ENCODE data around the gene ROPN1L.
"Not testable (repeated sequence)": the region's sequence is repeated elsewhere in the genome, so short reads cannot be mapped to it uniquely, and the experiment has no call there.

ROPN1L gene

DNA sequence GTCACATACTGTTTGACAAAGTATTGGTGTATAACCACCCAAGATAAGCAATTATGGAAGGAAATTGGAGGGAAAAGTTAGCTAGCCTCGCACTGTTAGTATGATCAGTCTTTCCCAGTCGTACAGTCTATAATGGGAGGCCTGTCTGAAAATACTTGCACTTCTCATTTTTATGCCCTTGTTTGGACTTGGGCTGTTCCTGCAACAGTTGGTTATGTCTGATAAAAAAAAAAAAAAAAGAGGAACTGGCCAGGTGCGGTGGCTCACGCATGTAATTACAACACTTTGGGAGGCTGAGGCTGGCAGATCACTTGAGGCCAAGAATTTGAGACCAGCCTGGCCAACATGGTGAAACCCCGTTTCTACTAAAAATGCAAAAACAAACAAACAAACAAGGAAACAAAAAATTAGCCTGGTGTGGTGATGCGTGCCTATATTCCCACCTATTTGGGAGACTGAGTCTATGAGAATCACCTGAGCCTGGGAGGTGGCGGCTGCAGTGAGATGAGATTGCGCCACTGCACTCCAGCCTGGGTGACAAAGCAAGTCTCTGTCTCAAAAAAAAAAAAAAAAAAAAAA, 63.9 kb downstream of the ROPN1L start:
- Histone ChIP-seq H3K9ac (ENCODE audit: low read length) (no peak overlapping the region), H3K4me3 (ENCODE audit: low read depth, low read length) (no peak overlapping the region), H3K4me1 (ENCODE audit: control insufficient read depth, insufficient read depth, low read length) (peaks cover 5% of the 10 kb centered on the region; the same call in 1 of the 2 replicates), H3K27me3 (ENCODE audit: control insufficient read depth, insufficient read depth, low read length) (no peaks in the 10 kb centered on the region), H3K27ac (ENCODE audit: low read depth, low read length) (no peak overlapping the region), H3K36me3 (ENCODE audit: control insufficient read depth, insufficient read depth, low read length) (no peaks in the 10 kb centered on the region), H3K9me3 (ENCODE audit: control insufficient read depth, insufficient read depth, low read depth, low read length) (no peaks in the 10 kb centered on the region)

DNA sequence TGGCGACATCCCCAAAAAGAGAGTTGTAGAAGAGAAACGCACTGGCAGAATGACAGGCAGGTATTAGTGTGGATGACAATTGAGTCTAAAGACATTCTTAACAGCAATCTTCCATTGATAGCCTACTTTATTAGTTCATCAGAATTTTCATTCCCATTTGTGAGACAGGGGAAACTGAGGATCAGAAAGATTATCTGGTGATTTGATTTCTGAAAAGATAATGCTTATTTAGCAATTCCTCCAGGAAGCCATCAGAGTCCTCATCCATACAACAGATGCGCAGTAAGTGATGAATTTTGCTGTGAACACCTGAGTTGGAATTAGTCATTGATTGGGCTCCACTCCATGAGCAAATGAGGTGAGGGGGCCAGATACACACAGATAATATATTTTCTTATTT, 64.9 kb downstream of the ROPN1L start:
- Histone ChIP-seq H3K4me1 (ENCODE audit: control insufficient read depth, insufficient read depth, low read length) (peaks cover 5% of the 10 kb centered on the region; the same call in 1 of the 2 replicates), H3K9ac (ENCODE audit: low read length) (no peak overlapping the region), H3K4me3 (ENCODE audit: low read depth, low read length) (no peak overlapping the region), H3K36me3 (ENCODE audit: control insufficient read depth, insufficient read depth, low read length) (no peaks in the 10 kb centered on the region), H3K27me3 (ENCODE audit: control insufficient read depth, insufficient read depth, low read length) (no peaks in the 10 kb centered on the region), H3K27ac (ENCODE audit: low read depth, low read length) (no peak overlapping the region), H3K9me3 (ENCODE audit: control insufficient read depth, insufficient read depth, low read depth, low read length) (no peaks in the 10 kb centered on the region)

DNA sequence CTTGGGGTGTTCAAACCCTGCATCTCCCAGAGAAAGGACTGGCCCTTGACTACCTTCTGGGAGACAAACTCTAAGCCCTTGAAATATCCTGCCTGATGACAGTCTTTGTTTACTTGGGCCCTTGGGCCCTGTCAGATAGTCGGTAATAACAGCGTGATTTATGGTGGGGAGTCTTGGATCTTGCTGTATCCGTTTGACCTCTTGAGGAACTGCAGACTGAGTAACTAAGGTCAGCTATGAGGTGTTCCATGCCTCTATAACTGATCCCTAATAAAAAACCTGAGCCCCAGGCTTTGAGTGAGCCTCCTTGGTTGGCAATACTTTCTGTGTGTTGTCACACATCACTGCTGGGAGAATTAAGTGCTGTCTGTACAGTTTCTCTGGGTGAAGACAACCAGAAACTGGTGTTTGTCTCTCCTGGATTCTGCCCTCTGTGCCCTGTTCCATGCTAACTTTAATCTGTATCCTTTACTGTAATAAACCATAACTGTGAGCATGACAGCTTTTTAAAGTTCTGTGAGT, 66.0 kb downstream of the ROPN1L start:
- Histone ChIP-seq H3K9ac (ENCODE audit: low read length) (no peak overlapping the region), H3K9me3 (ENCODE audit: control insufficient read depth, insufficient read depth, low read depth, low read length) (no peaks in the 10 kb centered on the region), H3K4me3 (ENCODE audit: low read depth, low read length) (no peak overlapping the region), H3K4me1 (ENCODE audit: control insufficient read depth, insufficient read depth, low read length) (peaks cover 3% of the 10 kb centered on the region; the same call in 1 of the 2 replicates), H3K27me3 (ENCODE audit: control insufficient read depth, insufficient read depth, low read length) (no peaks in the 10 kb centered on the region), H3K27ac (ENCODE audit: low read depth, low read length) (no peak overlapping the region), H3K36me3 (ENCODE audit: control insufficient read depth, insufficient read depth, low read length) (no peaks in the 10 kb centered on the region)

GRCh38 chr5:10509575-10509974, 67.9 kb downstream of the ROPN1L start:
- Histone ChIP-seq H3K27ac (ENCODE audit: low read depth, low read length) (no peak overlapping the region), H3K9me3 (ENCODE audit: control insufficient read depth, insufficient read depth, low read depth, low read length) (no peaks in the 10 kb centered on the region), H3K9ac (ENCODE audit: low read length) (no peak overlapping the region), H3K36me3 (ENCODE audit: control insufficient read depth, insufficient read depth, low read length) (no peaks in the 10 kb centered on the region), H3K4me1 (ENCODE audit: control insufficient read depth, insufficient read depth, low read length) (peaks cover 12% of the 10 kb centered on the region), H3K27me3 (ENCODE audit: control insufficient read depth, insufficient read depth, low read length) (no peaks in the 10 kb centered on the region), H3K4me3 (ENCODE audit: low read depth, low read length) (no peak overlapping the region)

DNA sequence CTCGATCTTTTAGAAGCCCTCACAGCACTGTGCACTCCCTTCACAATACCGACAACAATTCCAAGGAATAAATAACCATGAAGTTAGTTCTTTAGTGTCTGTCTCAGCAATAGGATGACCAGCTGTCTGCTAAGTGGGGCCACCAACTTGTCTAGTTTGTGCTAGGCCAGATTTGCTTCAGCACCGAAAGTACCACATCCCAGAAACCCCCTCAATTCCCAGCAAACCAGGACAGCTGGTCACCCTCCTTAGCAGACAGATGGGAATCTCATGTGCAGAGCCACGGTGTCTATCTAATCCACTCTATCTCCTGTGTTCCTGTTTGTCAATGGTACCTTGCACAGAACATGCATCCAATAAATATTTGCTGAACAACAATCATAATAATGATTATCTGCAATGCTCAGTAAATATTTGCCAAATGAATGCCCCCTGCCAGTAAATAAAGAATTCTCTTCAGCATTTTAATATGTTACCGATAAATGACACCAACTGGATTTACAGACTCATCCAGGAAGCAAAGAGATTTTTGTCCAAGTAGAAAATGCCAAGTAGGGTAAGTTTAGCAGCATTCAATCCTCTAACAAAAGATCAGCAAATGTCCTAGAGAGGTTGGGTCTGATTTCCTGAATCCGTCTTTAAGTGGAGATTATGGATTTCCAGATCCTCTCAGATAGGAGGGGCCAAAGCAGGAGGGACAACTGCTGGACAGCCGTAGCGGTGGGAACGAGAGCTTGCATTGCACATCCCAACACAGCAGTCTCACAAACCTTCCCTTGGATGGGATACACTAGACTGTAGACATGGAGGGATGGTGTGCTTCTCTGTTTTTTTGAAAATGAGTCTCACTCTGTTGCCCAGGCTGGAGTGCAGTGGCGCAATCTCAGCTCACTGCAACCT, 70.3 kb downstream of the ROPN1L start:
- H3K27ac ChIP-seq (ENCODE audit: low read depth, low read length) = no peak overlapping the region
- H3K36me3 ChIP-seq (ENCODE audit: control insufficient read depth, insufficient read depth, low read length) = no peaks in the 10 kb centered on the region
- no peak overlapping the region for H3K4me3 ChIP-seq (ENCODE audit: low read depth, low read length)
- peaks cover 2% of the 10 kb centered on the region; the same call in 1 of the 2 replicates for H3K9me3 ChIP-seq (ENCODE audit: control insufficient read depth, insufficient read depth, low read depth, low read length)
- peaks cover 12% of the 10 kb centered on the region for H3K4me1 ChIP-seq (ENCODE audit: control insufficient read depth, insufficient read depth, low read length)
- no peaks in the 10 kb centered on the region for H3K27me3 ChIP-seq (ENCODE audit: control insufficient read depth, insufficient read depth, low read length)
- H3K9ac ChIP-seq (ENCODE audit: low read length) = no peak overlapping the region

- Histone ChIP-seq H3K4me3 (ENCODE audit: low read depth, low read length) (no peak overlapping the region), H3K9ac (ENCODE audit: low read length) (no peak overlapping the region), H3K36me3 (ENCODE audit: control insufficient read depth, insufficient read depth, low read length) (no peaks in the 10 kb centered on the region), H3K4me1 (ENCODE audit: control insufficient read depth, insufficient read depth, low read length) (peaks cover 12% of the 10 kb centered on the region), H3K27me3 (ENCODE audit: control insufficient read depth, insufficient read depth, low read length) (no peaks in the 10 kb centered on the region), H3K9me3 (ENCODE audit: control insufficient read depth, insufficient read depth, low read depth, low read length) (peaks cover 2% of the 10 kb centered on the region; the same call in 1 of the 2 replicates), H3K27ac (ENCODE audit: low read depth, low read length) (no peak overlapping the region)
These were observed 72.1 kb downstream of the ROPN1L start for GRCh38 chr5:10513501-10514442.

GRCh38 chr5:10514572-10514971, 72.9 kb downstream of the ROPN1L start:
- H3K4me1 ChIP-seq (ENCODE audit: control insufficient read depth, insufficient read depth, low read length) = peaks cover 12% of the 10 kb centered on the region
- H3K27ac ChIP-seq (ENCODE audit: low read depth, low read length); H3K27me3 ChIP-seq (ENCODE audit: control insufficient read depth, insufficient read depth, low read length); H3K9ac ChIP-seq (ENCODE audit: low read length); H3K4me3 ChIP-seq (ENCODE audit: low read depth, low read length); H3K36me3 ChIP-seq (ENCODE audit: control insufficient read depth, insufficient read depth, low read length); H3K9me3 ChIP-seq (ENCODE audit: control insufficient read depth, insufficient read depth, low read depth, low read length): not testable (repeated sequence)
